ENCODE results near the gene GSDME. TPM values are rescaled to one million over a fixed set of nuclear protein-coding genes. Genes with fewer than 3 reads are reported as not detected.

The GSDME gene
- total and polyA plus RNA-seq, 10 of the 15 experiments (the other 5 are each of a cell fraction or from before 2014, with no cell fraction given), result 23.7 to 245 (median 128) TPM

GRCh38 chr7:24728503-24729364 lies 28.5 kb downstream of the GSDME start (continued):
- TF ChIP-seq PBX3 (IDR thresholded peaks at IDR 0.05; ENCODE audit: insufficient replicate concordance, low read depth, low read length), result no peak
- no peak for TF ChIP-seq USF1 (IDR thresholded peaks at IDR 0.05; ENCODE audit: borderline replicate concordance, extremely low read length, insufficient read depth, low read depth, low read length)
- TF ChIP-seq PML (IDR thresholded peaks at IDR 0.05; ENCODE audit: low read length), result no peak
- TF ChIP-seq RAD21 (IDR thresholded peaks at IDR 0.05; ENCODE audit: insufficient read depth, low read depth, low read length), result no peak

- 86% methylated on average over 7 of the region's 7 CpGs for WGBS (ENCODE audit: insufficient coverage, insufficient replicate concordance, low lambda C conversion rate, missing lambda C conversion rate)
- POLR2A ChIA-PET, result no interaction called here
- BruUV-seq (replicated peaks), result no TSS peak
Observed at GRCh38 chr7:24728121-24728500, 29.2 kb downstream of the GSDME start.

More at GRCh38 chr7:24728121-24728500, 29.2 kb downstream of the GSDME start:
- intact Hi-C loops (cut with micrococcal nuclease; ENCODE audit: unreplicated experiment), result no loop called here
- no peak for DNase-seq (ENCODE audit: low read depth, low spot score)
- ChIA-PET SMC1A (ENCODE audit: uncharacterized antibody, unreplicated experiment) (interaction anchor here (0.7 kb wide), 1 partner anchor 61 kb away, joined by 3 read pairs; no protein-coding TSS in a partner anchor), RAD21 (ENCODE audit: unreplicated experiment) (no interaction called here), CTCF (interaction anchor here (0.6 to 2.5 kb wide), 2 partner anchors 13 to 115 kb away, joined by 3 to 12 read pairs; no protein-coding TSS in a partner anchor)
- TF ChIP-seq SMC3 (IDR thresholded peaks at IDR 0.05; ENCODE audit: borderline replicate concordance, low read length) (no peak), RAD51 (IDR thresholded peaks at IDR 0.05) (no peak), CBFB (IDR thresholded peaks at IDR 0.05; ENCODE audit: low read depth) (no peak), ZNF207 (IDR thresholded peaks at IDR 0.05; ENCODE audit: borderline replicate concordance) (no peak), RAD21 (IDR thresholded peaks at IDR 0.05; ENCODE audit: insufficient read depth, low read depth, low read length) (no peak), YY1 (IDR thresholded peaks at IDR 0.05; ENCODE audit: low read depth, low read length) (no peak)
- H3K27ac ChIP-seq (ENCODE audit: control insufficient read depth, insufficient read depth), result no peak overlapping the region; the same call in 1 of the 2 replicates
- no peaks in the 10 kb centered on the region for H4K20me1 ChIP-seq (ENCODE audit: control insufficient read depth, insufficient read depth)
- no peaks in the 10 kb centered on the region; the same call in 2 of the 3 replicates for H3K9me3 ChIP-seq (replicated peaks; ENCODE audit: control insufficient read depth, insufficient read depth, low read length)
- H3K4me1 ChIP-seq (ENCODE audit: control insufficient read depth, insufficient read depth, low read length), result peaks cover 50% of the 10 kb centered on the region
- H2AFZ ChIP-seq (ENCODE audit: control insufficient read depth, low read depth, low read length), result no peak overlapping the region
- H3K4me2 ChIP-seq (ENCODE audit: control insufficient read depth, insufficient read depth), result peak overlapping the region; percentile 52; the same call in 1 of the 2 replicates
- no peak overlapping the region for H3K4me3 ChIP-seq
- H3K36me3 ChIP-seq (ENCODE audit: control insufficient read depth in 2 of 2, insufficient read depth in 2 of 2, low read length in 1 of 2), result peaks cover 0 to 3% of the 10 kb centered on the region in 2 experiments; a peak in 1 of 4 replicates
- FAIRE-seq, result no peak
- peaks cover 3% of the 10 kb centered on the region for H3K79me2 ChIP-seq (ENCODE audit: control insufficient read depth, insufficient read depth, low read length)
- ATAC-seq, result no peak
- no peak overlapping the region for H3K9ac ChIP-seq (ENCODE audit: control insufficient read depth, insufficient read depth, low read length)
- in situ Hi-C loops (cut with MboI), result no loop called here
- no peaks in the 10 kb centered on the region for H3K27me3 ChIP-seq (replicated peaks in 1 of 2; ENCODE audit: control insufficient read depth in 2 of 2, insufficient read depth in 2 of 2, low read length in 1 of 2)
